ENCODE measurements around the gene TNS3. TPM values are rescaled to one million over a fixed set of nuclear protein-coding genes. Genes with fewer than 3 reads are reported as not detected.
A peak's percentile ranks its signal among the peaks of the same experiment; 100 is the strongest.

Gene TNS3
- polyA plus RNA-seq, 1 of the 3 experiments (the other 2 are of a cell fraction): 72.3 TPM

DNA sequence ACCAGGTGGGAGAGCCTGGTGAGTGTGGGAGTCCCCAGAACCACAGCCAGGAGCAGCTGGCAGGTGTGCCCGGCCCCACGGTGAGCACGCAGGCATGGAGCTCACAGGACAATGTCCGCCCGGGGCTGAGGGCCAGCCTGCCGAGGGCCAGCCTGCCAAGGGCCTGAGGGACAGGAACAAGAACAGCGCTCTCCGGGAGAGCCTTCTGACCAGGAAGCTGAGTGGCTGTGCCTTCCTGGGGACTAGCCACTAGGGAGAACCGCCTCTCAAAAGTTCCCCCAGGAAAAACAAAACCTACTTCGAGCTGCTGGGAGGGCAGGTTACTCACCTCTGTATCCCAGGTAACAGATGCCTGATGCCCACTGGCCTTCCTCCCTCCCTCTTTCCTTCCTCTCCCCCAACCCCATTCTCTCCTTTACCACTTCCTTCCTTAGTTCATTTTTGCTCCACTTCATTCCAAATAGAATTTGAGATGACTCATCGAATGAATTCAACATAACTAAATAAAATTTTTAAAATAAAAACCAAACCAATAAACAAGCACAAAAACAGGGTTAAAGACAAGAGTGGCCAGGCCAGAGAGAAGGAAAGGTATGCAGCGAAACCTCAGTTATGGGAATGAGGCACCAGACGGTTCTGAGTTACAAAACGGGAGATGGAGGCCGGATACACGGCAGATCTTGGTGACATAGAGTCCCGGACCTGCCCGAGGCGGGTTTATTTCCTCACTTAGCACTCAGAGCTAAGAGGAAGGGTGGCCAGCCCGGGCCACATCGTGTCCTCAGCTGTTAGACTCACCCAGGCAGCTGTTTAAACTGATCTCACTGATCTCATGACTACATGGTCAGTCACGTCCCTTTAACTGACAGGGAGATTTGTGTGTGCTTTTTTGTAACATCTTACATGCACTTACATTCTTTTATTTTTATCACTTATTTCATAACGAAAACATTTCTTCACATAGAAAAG lies 128.5 kb downstream of the TNS3 start:
- peaks cover 39 to 47% of the 10 kb centered on the region in 2 experiments for H3K4me1 ChIP-seq (ENCODE audit: control insufficient read depth in 1 of 2, insufficient read depth in 2 of 2, low read depth in 1 of 2, low read length in 1 of 2)
- POLR2A ChIA-PET: no interaction called here

More for the DNA sequence above, 128.5 kb downstream of the TNS3 start:
- Histone ChIP-seq H3K9me3 (no peaks in the 10 kb centered on the region), H3K4me3 (ENCODE audit: low read depth in 2 of 2, low read length in 1 of 2) (0 out of 4 replicates have a peak overlapping the region, but pooled peaks of 1 of the 2 experiments have one; percentile 0), H3F3A (replicated peaks; ENCODE audit: insufficient read depth) (peaks cover 15% of the 10 kb centered on the region), H3K79me2 (ENCODE audit: insufficient read depth) (peaks cover 50% of the 10 kb centered on the region), H2AFZ (ENCODE audit: low read depth) (peak overlapping the region; percentile 32), H4K20me1 (ENCODE audit: insufficient read depth) (no peaks in the 10 kb centered on the region), H3K27me3 (ENCODE audit: insufficient read depth) (no peaks in the 10 kb centered on the region), H3K9ac (peak overlapping the region; percentile 48; the same call in 1 of the 2 replicates), H3K9me2 (no peaks in the 10 kb centered on the region), H3K27ac (ENCODE audit: low read depth in 2 of 2, low read length in 1 of 2) (peak overlapping the region; percentile 78 to 89), H3K4me2 (peak overlapping the region; percentile 46), H3K36me3 (replicated peaks in 1 of 2; ENCODE audit: control insufficient read depth in 1 of 2, insufficient read depth in 2 of 2, low read length in 1 of 2) (peaks cover 0 to 4% of the 10 kb centered on the region in 2 experiments)
- CTCF ChIA-PET: interaction anchor here (1.1 to 9.3 kb wide), 5 partner anchors 19 to 492 kb away, joined by 3 to 60 read pairs (median 7); no protein-coding TSS in a partner anchor
- 43% methylated on average over 21 of the region's 23 CpGs for WGBS (ENCODE audit: low lambda C conversion rate)
- no peak for DNase-seq
- TF ChIP-seq RFX5 (IDR thresholded peaks at IDR 0.05; ENCODE audit: low read length) (no peak), JUND (IDR thresholded peaks at IDR 0.05) (peak; percentile 40; the same call in 1 of the 2 replicates), SMC3 (IDR thresholded peaks at IDR 0.05; ENCODE audit: low read depth, low read length) (no peak), USF1 (IDR thresholded peaks at IDR 0.05; ENCODE audit: borderline replicate concordance, low read depth) (no peak), EP300 (IDR thresholded peaks at IDR 0.05; ENCODE audit: borderline replicate concordance in 1 of 2, low read depth in 1 of 2, low read length in 1 of 2) (peak in 1 of 2 experiments; percentile 51; a peak in 1 of 4 replicates), ELF1 (IDR thresholded peaks at IDR 0.05) (no peak), FOSL2 (IDR thresholded peaks at IDR 0.05; ENCODE audit: borderline replicate concordance, low read depth) (peak; percentile 63), FOXJ3 (CRISPR knock-in tag; IDR thresholded peaks at IDR 0.05) (no peak), FOXM1 (IDR thresholded peaks at IDR 0.05; ENCODE audit: low read depth) (no peak; the same call in 1 of the 2 replicates), PBX3 (IDR thresholded peaks at IDR 0.05) (peak; percentile 90), POLR2AphosphoS5 (IDR thresholded peaks at IDR 0.05; ENCODE audit: low read depth, low read length) (peak; percentile 33; the same call in 1 of the 2 replicates), GABPA (IDR thresholded peaks at IDR 0.05; ENCODE audit: low read depth) (0 out of 2 replicates have a peak, but pooled peaks have one; percentile 14), SIN3A (IDR thresholded peaks at IDR 0.05; ENCODE audit: borderline replicate concordance, low read depth, low read length) (peak; percentile 70; the same call in 1 of the 2 replicates), TCF12 (IDR thresholded peaks at IDR 0.05) (peak; percentile 87), MXI1 (IDR thresholded peaks at IDR 0.05; ENCODE audit: low read depth, low read length) (no peak), NFIC (IDR thresholded peaks at IDR 0.05; ENCODE audit: borderline replicate concordance) (peak; percentile 39; the same call in 1 of the 2 replicates), TEAD4 (IDR thresholded peaks at IDR 0.05; ENCODE audit: borderline replicate concordance, insufficient read depth) (peak; percentile 20; the same call in 1 of the 2 replicates)
- TF ChIP-seq, protein P1, sequence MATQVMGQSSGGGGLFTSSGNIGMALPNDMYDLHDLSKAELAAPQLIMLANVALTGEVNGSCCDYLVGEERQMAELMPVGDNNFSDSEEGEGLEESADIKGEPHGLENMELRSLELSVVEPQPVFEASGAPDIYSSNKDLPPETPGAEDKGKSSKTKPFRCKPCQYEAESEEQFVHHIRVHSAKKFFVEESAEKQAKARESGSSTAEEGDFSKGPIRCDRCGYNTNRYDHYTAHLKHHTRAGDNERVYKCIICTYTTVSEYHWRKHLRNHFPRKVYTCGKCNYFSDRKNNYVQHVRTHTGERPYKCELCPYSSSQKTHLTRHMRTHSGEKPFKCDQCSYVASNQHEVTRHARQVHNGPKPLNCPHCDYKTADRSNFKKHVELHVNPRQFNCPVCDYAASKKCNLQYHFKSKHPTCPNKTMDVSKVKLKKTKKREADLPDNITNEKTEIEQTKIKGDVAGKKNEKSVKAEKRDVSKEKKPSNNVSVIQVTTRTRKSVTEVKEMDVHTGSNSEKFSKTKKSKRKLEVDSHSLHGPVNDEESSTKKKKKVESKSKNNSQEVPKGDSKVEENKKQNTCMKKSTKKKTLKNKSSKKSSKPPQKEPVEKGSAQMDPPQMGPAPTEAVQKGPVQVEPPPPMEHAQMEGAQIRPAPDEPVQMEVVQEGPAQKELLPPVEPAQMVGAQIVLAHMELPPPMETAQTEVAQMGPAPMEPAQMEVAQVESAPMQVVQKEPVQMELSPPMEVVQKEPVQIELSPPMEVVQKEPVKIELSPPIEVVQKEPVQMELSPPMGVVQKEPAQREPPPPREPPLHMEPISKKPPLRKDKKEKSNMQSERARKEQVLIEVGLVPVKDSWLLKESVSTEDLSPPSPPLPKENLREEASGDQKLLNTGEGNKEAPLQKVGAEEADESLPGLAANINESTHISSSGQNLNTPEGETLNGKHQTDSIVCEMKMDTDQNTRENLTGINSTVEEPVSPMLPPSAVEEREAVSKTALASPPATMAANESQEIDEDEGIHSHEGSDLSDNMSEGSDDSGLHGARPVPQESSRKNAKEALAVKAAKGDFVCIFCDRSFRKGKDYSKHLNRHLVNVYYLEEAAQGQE (IDR thresholded peaks at IDR 0.05; ENCODE audit: low read depth, low read length): no peak; the same call in 1 of the 2 replicates
- TF ChIP-seq, protein P2, sequence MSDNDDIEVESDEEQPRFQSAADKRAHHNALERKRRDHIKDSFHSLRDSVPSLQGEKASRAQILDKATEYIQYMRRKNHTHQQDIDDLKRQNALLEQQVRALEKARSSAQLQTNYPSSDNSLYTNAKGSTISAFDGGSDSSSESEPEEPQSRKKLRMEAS (IDR thresholded peaks at IDR 0.05; ENCODE audit: low read depth): peak; percentile 64

Measured in SK-N-SH (cell line).